Measurements from ENCODE around the gene SHBG. TPM values are rescaled to one million over a fixed set of nuclear protein-coding genes. Genes with fewer than 3 reads are reported as not detected.
"Not testable (repeated sequence)": the region's sequence is repeated elsewhere in the genome, so short reads cannot be mapped to it uniquely, and the experiment has no call there.

Gene SHBG
- polyA plus RNA-seq, 4 donors, result 2.6 to 38.8 (median 20.6) TPM

GRCh38 chr17:7593296-7593695, 36.6 kb upstream of the SHBG start:
- DNase-seq (no peak), FAIRE-seq (no peak)
- Histone ChIP-seq H3K4me1 (ENCODE audit: control insufficient read depth in 3 of 3, insufficient read depth in 2 of 3, low read depth in 1 of 3, low read length in 2 of 3) (peaks cover 0 to 12% (median 0%) of the 10 kb centered on the region in 3 donors), H3K4me3 (ENCODE audit: low read depth in 1 of 3, low read length in 3 of 3) (no peak overlapping the region), H3K27ac (ENCODE audit: low read depth in 1 of 3, low read length in 2 of 3) (no peak overlapping the region), H3K27me3 (ENCODE audit: control insufficient read depth in 3 of 3, insufficient read depth in 3 of 3, low read length in 3 of 3) (no peaks in the 10 kb centered on the region), H3K9me3 (ENCODE audit: control insufficient read depth in 2 of 2, insufficient read depth in 1 of 2, low read depth in 1 of 2, low read length in 1 of 2) (no peaks in the 10 kb centered on the region), H3K36me3 (ENCODE audit: control insufficient read depth in 3 of 3, insufficient read depth in 2 of 3, low read depth in 1 of 3, low read length in 3 of 3) (peaks cover 26 to 89% (median 32%) of the 10 kb centered on the region in 3 donors)
- 86 to 90% (median 89%) methylated on average over 12 of the region's 12 CpGs for WGBS, 3 donors

GRCh38 chr17:7597561-7597960, 32.4 kb upstream of the SHBG start:
- not testable (repeated sequence) for H3K27me3 ChIP-seq (ENCODE audit: control insufficient read depth in 3 of 3, insufficient read depth in 3 of 3, low read length in 3 of 3); H3K4me1 ChIP-seq (ENCODE audit: control insufficient read depth in 3 of 3, insufficient read depth in 2 of 3, low read depth in 1 of 3, low read length in 2 of 3); H3K9me3 ChIP-seq (ENCODE audit: control insufficient read depth in 2 of 2, insufficient read depth in 1 of 2, low read depth in 1 of 2, low read length in 1 of 2); H3K27ac ChIP-seq (ENCODE audit: low read depth in 1 of 3, low read length in 2 of 3); DNase-seq; FAIRE-seq; H3K4me3 ChIP-seq (ENCODE audit: low read depth in 1 of 3, low read length in 3 of 3)
- peaks cover 17 to 85% (median 32%) of the 10 kb centered on the region in 3 donors for H3K36me3 ChIP-seq (ENCODE audit: control insufficient read depth in 3 of 3, insufficient read depth in 2 of 3, low read depth in 1 of 3, low read length in 3 of 3)
- WGBS, 3 donors, result 16 to 63% (median 56%) methylated on average over 5 of the region's 5 CpGs

GRCh38 chr17:7606280-7606679, 23.7 kb upstream of the SHBG start:
- H3K4me3 ChIP-seq (ENCODE audit: low read depth in 1 of 3, low read length in 3 of 3), result no peak overlapping the region
- WGBS, 3 donors, result 96 to 99% (median 97%) methylated on average over 4 of the region's 4 CpGs

GRCh38 chr17:7610641-7611040, 19.3 kb upstream of the SHBG start:
- H3K4me1 ChIP-seq (ENCODE audit: control insufficient read depth in 3 of 3, insufficient read depth in 2 of 3, low read depth in 1 of 3, low read length in 2 of 3), result peaks cover 7 to 15% (median 11%) of the 10 kb centered on the region in 3 donors
- H3K36me3 ChIP-seq (ENCODE audit: control insufficient read depth in 3 of 3, insufficient read depth in 2 of 3, low read depth in 1 of 3, low read length in 3 of 3), result peaks cover 0 to 26% (median 2%) of the 10 kb centered on the region in 3 donors
- no peak overlapping the region for H3K27ac ChIP-seq (ENCODE audit: low read depth in 1 of 3, low read length in 2 of 3)
- DNase-seq (no peak), FAIRE-seq (no peak)
- WGBS, 3 donors, result 98 to 99% (median 98%) methylated on average over 2 of the region's 2 CpGs
- H3K4me3 ChIP-seq (ENCODE audit: low read depth in 1 of 3, low read length in 3 of 3), result no peak overlapping the region
- no peaks in the 10 kb centered on the region for H3K27me3 ChIP-seq (ENCODE audit: control insufficient read depth in 3 of 3, insufficient read depth in 3 of 3, low read length in 3 of 3)
- H3K9me3 ChIP-seq (ENCODE audit: control insufficient read depth in 2 of 2, insufficient read depth in 1 of 2, low read depth in 1 of 2, low read length in 1 of 2), result no peaks in the 10 kb centered on the region

More at GRCh38 chr17:7606280-7606679, 23.7 kb upstream of the SHBG start:
- no peaks in the 10 kb centered on the region for H3K4me1 ChIP-seq (ENCODE audit: control insufficient read depth in 3 of 3, insufficient read depth in 2 of 3, low read depth in 1 of 3, low read length in 2 of 3)
- no peaks in the 10 kb centered on the region for H3K27me3 ChIP-seq (ENCODE audit: control insufficient read depth in 3 of 3, insufficient read depth in 3 of 3, low read length in 3 of 3)
- no peak overlapping the region for H3K27ac ChIP-seq (ENCODE audit: low read depth in 1 of 3, low read length in 2 of 3)
- no peaks in the 10 kb centered on the region for H3K9me3 ChIP-seq (ENCODE audit: control insufficient read depth in 2 of 2, insufficient read depth in 1 of 2, low read depth in 1 of 2, low read length in 1 of 2)
- DNase-seq (no peak), FAIRE-seq (no peak)
- peaks cover 5 to 60% (median 9%) of the 10 kb centered on the region in 3 donors for H3K36me3 ChIP-seq (ENCODE audit: control insufficient read depth in 3 of 3, insufficient read depth in 2 of 3, low read depth in 1 of 3, low read length in 3 of 3)

GRCh38 chr17:7611635-7612293, 18.2 kb upstream of the SHBG start:
- H3K4me1 ChIP-seq (ENCODE audit: control insufficient read depth in 3 of 3, insufficient read depth in 2 of 3, low read depth in 1 of 3, low read length in 2 of 3), result peaks cover 7 to 15% (median 11%) of the 10 kb centered on the region in 3 donors
- 61 to 65% (median 63%) methylated on average over 3 of the region's 3 CpGs for WGBS, 3 donors

GRCh38 chr17:7612294-7612640, 17.7 kb upstream of the SHBG start:
- no peak for FAIRE-seq
- no peak overlapping the region for H3K4me3 ChIP-seq (ENCODE audit: low read depth in 1 of 3, low read length in 3 of 3)
- no peaks in the 10 kb centered on the region for H3K9me3 ChIP-seq (ENCODE audit: control insufficient read depth in 2 of 2, insufficient read depth in 1 of 2, low read depth in 1 of 2, low read length in 1 of 2)
- H3K27me3 ChIP-seq (ENCODE audit: control insufficient read depth in 3 of 3, insufficient read depth in 3 of 3, low read length in 3 of 3), result no peaks in the 10 kb centered on the region
- WGBS, 3 donors, result 94 to 100% (median 96%) methylated on average over 1 of the region's 1 CpG
- peaks cover 0 to 19% (median 2%) of the 10 kb centered on the region in 3 donors for H3K36me3 ChIP-seq (ENCODE audit: control insufficient read depth in 3 of 3, insufficient read depth in 2 of 3, low read depth in 1 of 3, low read length in 3 of 3)
- H3K4me1 ChIP-seq (ENCODE audit: control insufficient read depth in 3 of 3, insufficient read depth in 2 of 3, low read depth in 1 of 3, low read length in 2 of 3), result peaks cover 7 to 15% (median 11%) of the 10 kb centered on the region in 3 donors
- no peak overlapping the region for H3K27ac ChIP-seq (ENCODE audit: low read depth in 1 of 3, low read length in 2 of 3)
- DNase-seq, result no peak

More at GRCh38 chr17:7611635-7612293, 18.2 kb upstream of the SHBG start:
- H3K27me3 ChIP-seq (ENCODE audit: control insufficient read depth in 3 of 3, insufficient read depth in 3 of 3, low read length in 3 of 3), result no peaks in the 10 kb centered on the region
- H3K27ac ChIP-seq (ENCODE audit: low read depth in 1 of 3, low read length in 2 of 3), result no peak overlapping the region
- peaks cover 0 to 20% (median 2%) of the 10 kb centered on the region in 3 donors for H3K36me3 ChIP-seq (ENCODE audit: control insufficient read depth in 3 of 3, insufficient read depth in 2 of 3, low read depth in 1 of 3, low read length in 3 of 3)
- H3K4me3 ChIP-seq (ENCODE audit: low read depth in 1 of 3, low read length in 3 of 3), result no peak overlapping the region
- FAIRE-seq, result no peak
- DNase-seq, result no peak
- no peaks in the 10 kb centered on the region for H3K9me3 ChIP-seq (ENCODE audit: control insufficient read depth in 2 of 2, insufficient read depth in 1 of 2, low read depth in 1 of 2, low read length in 1 of 2)

GRCh38 chr17:7613769-7614424, 16.0 kb upstream of the SHBG start:
- Histone ChIP-seq H3K27me3 (ENCODE audit: control insufficient read depth in 3 of 3, insufficient read depth in 3 of 3, low read length in 3 of 3) (no peaks in the 10 kb centered on the region), H3K4me3 (ENCODE audit: low read depth in 1 of 3, low read length in 3 of 3) (peak overlapping the region; percentile 59 to 93 (median 87)), H3K27ac (ENCODE audit: low read depth in 1 of 3, low read length in 2 of 3) (peak overlapping the region; percentile 71 to 79 (median 78)), H3K9me3 (ENCODE audit: control insufficient read depth in 2 of 2, insufficient read depth in 1 of 2, low read depth in 1 of 2, low read length in 1 of 2) (no peaks in the 10 kb centered on the region), H3K4me1 (ENCODE audit: control insufficient read depth in 3 of 3, insufficient read depth in 2 of 3, low read depth in 1 of 3, low read length in 2 of 3) (peaks cover 7 to 15% (median 11%) of the 10 kb centered on the region in 3 donors), H3K36me3 (ENCODE audit: control insufficient read depth in 3 of 3, insufficient read depth in 2 of 3, low read depth in 1 of 3, low read length in 3 of 3) (peaks cover 0 to 9% (median 2%) of the 10 kb centered on the region in 3 donors)
- DNase-seq (peak; percentile 48 to 52), FAIRE-seq (no peak)
- WGBS, 3 donors, result 3 to 7% (median 5%) methylated on average over 19 to 20 of the region's 20 CpGs

GRCh38 chr17:7614425-7615264, 15.3 kb upstream of the SHBG start, which contains the start of gene FXR2:
FXR2 (minus strand) TSS chr17:7614897; CDS start chr17:7614532, 365 bp downstream.
- no peaks in the 10 kb centered on the region for H3K27me3 ChIP-seq (ENCODE audit: control insufficient read depth in 3 of 3, insufficient read depth in 3 of 3, low read length in 3 of 3)
- peak within 1 kb of the TSS; percentile 59 to 93 (median 87) for H3K4me3 ChIP-seq (ENCODE audit: low read depth in 1 of 3, low read length in 3 of 3)
- FAIRE-seq, result peak; percentile 55
- H3K36me3 ChIP-seq (ENCODE audit: control insufficient read depth in 3 of 3, insufficient read depth in 2 of 3, low read depth in 1 of 3, low read length in 3 of 3), result peaks cover 0 to 9% (median 2%) of the 10 kb centered on the region in 3 donors
- no peaks in the 10 kb centered on the region for H3K9me3 ChIP-seq (ENCODE audit: control insufficient read depth in 2 of 2, insufficient read depth in 1 of 2, low read depth in 1 of 2, low read length in 1 of 2)
- WGBS, 3 donors, result 0 to 1% (median 0%) methylated on average over 37 to 93 of the region's 93 CpGs
- peak; percentile 100 for DNase-seq
- peaks cover 7 to 15% (median 11%) of the 10 kb centered on the region in 3 donors for H3K4me1 ChIP-seq (ENCODE audit: control insufficient read depth in 3 of 3, insufficient read depth in 2 of 3, low read depth in 1 of 3, low read length in 2 of 3)
- peak within 1 kb of the TSS; percentile 78 to 82 (median 79) for H3K27ac ChIP-seq (ENCODE audit: low read depth in 1 of 3, low read length in 2 of 3)
